IPS DF 19.7 (cell line): Measurements from ENCODE around the gene CSNK1A1L.
A peak's percentile ranks its signal among the peaks of the same experiment; 100 is the strongest.

ENCODE experiments used
- DNase-seq: peaks from one replicate; pipeline ENCODE4 v3.0.0-alpha.2; 2013; ENCODE audit warnings: low read depth, low spot score

Gene CSNK1A1L

DNA sequence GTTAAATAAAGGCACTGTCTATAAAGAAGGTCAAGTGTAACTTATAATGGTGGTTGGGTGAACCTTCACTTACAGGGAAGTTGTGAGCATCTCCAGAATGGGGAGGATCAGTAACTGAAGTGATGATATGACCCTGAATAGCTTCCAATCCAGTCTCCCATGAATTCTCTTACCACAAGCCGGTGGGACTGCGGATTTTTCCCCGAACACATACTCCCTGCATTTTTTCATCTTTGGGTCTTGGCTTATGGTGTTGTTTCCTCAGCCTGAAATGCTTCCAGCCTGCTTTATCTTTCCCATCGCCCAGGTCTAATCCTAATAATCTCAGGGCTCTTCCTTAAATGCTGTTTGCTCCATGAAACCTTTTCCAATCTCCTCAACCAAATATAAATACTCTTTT is 2.0 kb upstream of the CSNK1A1L start:
- DNase-seq = no peak

GRCh38 chr13:37106642-37107041 is 1.2 kb upstream of the CSNK1A1L start:
- DNase-seq = peak; percentile 15

DNA sequence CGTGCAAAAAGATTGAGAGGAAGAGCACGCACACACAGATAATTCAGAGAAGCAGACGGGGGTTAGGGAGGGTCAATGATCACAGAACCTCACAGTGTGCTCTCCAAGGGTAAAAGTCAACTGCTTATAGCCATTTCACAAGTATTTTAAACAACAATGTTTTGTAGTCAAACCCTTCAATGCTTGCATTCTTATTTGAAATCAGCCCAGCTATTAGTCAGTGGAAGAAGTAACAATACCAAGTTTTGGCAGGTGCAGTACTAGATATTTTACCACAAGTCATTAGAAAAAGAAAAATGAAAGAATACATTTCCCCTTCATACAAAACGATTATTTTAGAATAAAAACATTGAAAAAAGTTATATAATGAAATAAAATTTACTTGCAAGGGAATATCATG is 2.6 kb downstream of the CSNK1A1L start:
- no peak for DNase-seq

- no peak for DNase-seq
Measured at GRCh38 chr13:37101201-37101600, 4.3 kb downstream of the CSNK1A1L start.

DNA sequence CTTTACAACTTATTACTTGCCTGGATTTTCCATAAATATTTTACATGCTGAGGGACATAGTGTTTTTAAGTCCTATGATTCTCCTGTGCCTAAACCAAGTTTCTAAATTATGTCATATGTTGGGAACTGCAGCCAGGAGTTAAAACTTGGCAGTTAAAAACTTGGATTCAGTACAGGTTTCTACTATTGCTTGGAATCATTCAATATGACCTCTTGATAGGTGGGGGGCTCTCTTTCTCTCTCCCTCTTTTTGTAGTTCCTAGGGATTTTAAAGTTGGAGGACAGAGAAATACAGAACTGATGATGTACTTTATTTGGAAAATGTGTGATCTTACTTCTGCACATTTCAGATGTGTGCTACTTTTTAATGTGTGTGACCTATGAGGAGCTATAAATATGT is 4.7 kb downstream of the CSNK1A1L start:
- DNase-seq = no peak

- DNase-seq = no peak
Measured at GRCh38 chr13:37097076-37097475, 8.4 kb downstream of the CSNK1A1L start.

GRCh38 chr13:37094840-37095239 is 10.6 kb downstream of the CSNK1A1L start:
- no peak for DNase-seq

DNA sequence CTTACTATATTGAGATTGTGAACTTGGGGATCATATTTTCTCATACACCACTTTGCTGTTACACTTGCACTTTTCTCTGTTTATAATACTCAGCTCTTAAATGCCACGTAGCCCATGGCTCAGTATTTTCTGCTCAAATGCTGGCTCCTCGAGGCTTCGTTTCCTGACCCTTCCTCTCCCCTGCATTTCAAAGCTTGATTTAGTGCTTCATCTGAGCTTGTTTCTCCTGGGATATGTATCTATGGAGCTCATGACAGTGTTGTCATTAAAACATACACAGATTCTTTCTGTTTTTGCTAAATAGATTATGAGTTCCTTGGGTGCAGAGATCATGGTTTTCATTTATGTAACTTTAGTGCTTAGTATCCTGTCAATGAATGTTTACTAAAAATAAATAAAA is 11.4 kb downstream of the CSNK1A1L start:
- DNase-seq = no peak

- no peak for DNase-seq
Measured at GRCh38 chr13:37091835-37092234, 13.6 kb downstream of the CSNK1A1L start.

DNA sequence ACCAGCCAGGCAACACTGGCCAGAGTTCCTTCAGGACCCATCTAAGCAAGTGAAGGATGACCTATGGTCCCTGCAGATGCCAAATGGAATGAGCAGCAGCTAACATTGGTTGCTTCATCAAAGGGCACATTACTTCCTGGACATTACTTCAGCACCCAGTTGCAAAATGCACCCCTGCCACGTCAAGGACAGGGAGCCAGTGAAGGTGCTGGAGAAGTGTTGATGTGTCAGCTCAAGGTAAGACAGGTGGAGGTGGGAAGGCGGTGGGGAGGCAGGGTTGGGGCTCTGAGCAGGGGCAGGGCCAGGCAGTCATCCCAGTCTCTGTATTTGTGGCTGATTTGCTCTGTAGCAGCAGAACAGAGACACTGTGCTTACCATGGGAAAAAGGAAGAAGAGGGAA is 14.6 kb downstream of the CSNK1A1L start:
- no peak for DNase-seq

GRCh38 chr13:37089495-37089894 is 16.0 kb downstream of the CSNK1A1L start:
- no peak for DNase-seq

- DNase-seq = no peak
Measured at GRCh38 chr13:37087486-37087885, 18.0 kb downstream of the CSNK1A1L start.

DNA sequence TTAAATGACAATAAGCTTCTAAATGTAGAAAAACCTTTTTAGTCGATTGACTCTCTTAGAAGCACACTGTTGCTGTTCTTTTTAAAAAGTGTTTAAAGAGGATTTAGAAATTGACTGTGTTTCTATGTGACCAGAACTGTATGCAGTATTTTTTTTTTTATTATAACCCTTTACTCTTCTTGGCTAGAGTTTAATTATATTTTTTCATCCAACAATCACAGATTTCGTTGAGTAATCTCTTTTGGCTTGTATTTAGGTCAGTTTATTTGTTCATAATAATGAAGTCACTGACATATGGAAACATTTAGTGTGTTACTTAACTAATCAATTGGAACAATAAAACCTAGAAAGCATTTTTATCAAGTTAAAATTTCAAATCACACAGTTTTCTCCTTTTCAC is 19.9 kb downstream of the CSNK1A1L start:
- DNase-seq = no peak

- no peak for DNase-seq
Measured at GRCh38 chr13:37076818-37077217, 28.6 kb downstream of the CSNK1A1L start.

- DNase-seq = no peak
Measured at GRCh38 chr13:37075164-37075563, 30.3 kb downstream of the CSNK1A1L start.

- DNase-seq = no peak
Measured at GRCh38 chr13:37074703-37075102, 30.8 kb downstream of the CSNK1A1L start.

DNA sequence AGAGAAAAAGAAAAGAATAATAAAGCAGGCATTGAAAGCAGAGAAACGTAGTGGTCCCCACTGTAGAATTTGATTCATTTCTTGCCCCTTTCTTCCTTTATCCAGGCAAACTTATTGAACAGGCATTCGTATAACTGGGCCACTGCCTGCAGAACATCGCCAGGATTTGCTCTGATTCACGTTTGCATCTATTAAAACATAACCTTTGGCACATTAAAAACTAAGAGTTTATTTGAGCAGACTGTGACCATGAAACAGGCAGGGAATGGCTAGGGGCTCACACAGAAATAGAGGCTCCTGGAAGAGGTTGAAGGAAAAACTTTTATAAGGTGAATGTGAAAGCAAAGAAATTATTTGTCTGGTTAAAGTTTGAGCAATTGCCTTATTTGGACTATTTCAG is 33.4 kb downstream of the CSNK1A1L start:
- no peak for DNase-seq

DNA sequence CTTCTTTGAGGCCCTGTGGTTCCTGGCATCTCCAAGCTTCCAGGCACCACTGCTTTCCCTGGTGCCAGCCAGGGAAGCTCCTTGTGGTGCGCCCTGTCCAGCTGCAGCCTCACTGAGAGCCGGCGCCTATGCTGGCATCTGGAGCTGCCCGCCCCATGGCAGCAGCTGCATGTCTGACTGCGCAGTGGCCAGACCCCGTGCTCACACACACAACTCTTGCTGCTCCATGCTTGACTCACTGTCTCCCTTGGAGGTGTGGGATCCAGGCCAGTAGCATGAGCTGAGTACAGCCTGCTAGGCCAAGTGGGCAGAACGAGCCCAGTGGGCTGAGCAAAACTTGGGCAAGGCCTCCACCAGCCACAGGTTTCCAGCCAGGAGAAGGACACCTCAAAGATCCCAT is 34.5 kb downstream of the CSNK1A1L start:
- no peak for DNase-seq

- no peak for DNase-seq
Measured at GRCh38 chr13:37070145-37070695, 35.2 kb downstream of the CSNK1A1L start.

DNA sequence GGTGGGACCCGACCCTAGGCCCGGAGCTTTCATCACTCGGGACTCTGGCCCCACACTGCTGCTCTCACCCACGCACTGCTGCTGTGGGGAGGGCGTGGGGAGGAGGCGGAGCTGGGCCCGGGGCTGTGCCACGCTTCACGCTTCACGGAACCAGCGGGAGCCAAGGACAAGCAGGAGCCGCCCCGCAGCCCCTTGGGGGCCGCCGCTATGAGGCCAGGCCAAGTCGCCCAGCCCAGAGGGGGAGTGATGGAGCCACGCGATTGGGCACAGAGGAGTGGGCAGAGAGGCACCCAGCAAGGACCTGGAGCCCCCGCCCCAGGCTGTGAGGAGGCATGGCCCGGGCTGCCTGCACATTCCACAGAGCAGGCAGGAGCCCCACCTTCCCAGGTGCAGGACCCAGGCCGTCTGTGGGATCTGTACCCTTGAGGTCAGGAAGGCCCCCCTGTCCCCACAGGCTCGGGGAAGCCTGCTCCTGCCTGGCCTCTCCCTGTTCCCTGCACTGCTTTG is 35.8 kb downstream of the CSNK1A1L start:
- DNase-seq = no peak

DNA sequence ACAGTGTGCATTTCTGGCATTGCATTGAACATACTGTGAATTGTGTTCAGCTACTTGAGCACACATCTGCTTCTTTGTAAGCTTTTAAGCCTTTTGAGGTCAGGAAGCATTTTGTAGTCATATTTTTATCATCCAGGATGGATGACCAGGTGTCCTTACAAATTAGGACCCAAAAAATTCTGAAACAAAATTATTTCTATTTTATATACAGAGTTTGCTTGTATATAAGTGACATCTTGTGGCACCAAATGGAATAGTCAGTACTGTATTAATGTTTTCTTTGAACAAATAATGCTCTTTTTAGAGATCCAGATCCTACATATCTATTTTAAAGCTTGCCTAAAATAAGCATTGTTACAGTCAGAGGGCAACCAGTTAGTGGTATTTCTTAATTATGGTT is 36.5 kb downstream of the CSNK1A1L start:
- no peak for DNase-seq

GRCh38 chr13:37067874-37068273 is 37.6 kb downstream of the CSNK1A1L start:
- DNase-seq = no peak

- no peak for DNase-seq
Measured at GRCh38 chr13:37065890-37066526, 39.5 kb downstream of the CSNK1A1L start.

DNA sequence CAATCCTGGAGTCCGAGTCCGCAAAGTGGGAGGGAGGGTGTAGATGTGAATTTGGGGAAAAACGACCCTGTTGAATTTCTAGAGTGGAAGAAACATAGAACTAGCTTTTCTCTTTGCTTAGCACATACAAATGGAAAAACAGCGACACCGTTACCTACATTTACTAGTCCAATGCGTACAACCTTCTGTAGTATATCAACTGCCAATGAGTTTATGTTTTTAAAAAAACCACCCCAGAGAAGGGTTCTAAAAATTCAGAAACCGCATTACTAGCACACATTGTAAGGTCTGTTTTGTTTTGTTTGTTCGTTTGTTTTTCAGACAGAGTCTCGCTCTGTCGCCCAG is 45.6 kb downstream of the CSNK1A1L start:
- DNase-seq = no peak
